Cardiac septum (tissue), 1 donor: Measurements from ENCODE around the gene COL8A2. TPM values are rescaled to one million over a fixed set of nuclear protein-coding genes. Genes with fewer than 3 reads are reported as not detected.

Source experiments
- DNase-seq: peaks from one replicate; pipeline ENCODE4 v3.0.0-alpha.2; 2020; ENCODE audit warnings: low spot score
- intact Hi-C: fragments of 100-400 bp; cut with DNase I; formaldehyde crosslinking; loops from one replicate; pipeline ENCODE4 v1.14.0; 2022
- total RNA-seq: library from RNA; stranded (reverse); fragmentation: NEBNext Ultra II Directional; extraction: Animal tissue kit (Norgen Biotek cat#: 25700); gene quantifications from one replicate; pipeline ENCODE4 v1.2.1, GENCODE V29; 2021
- donor health status: DM: no; HTN: no; CAD: no.

The COL8A2 gene
- total RNA-seq, 1 donor from 2014 or later: 1.7 TPM

DNA sequence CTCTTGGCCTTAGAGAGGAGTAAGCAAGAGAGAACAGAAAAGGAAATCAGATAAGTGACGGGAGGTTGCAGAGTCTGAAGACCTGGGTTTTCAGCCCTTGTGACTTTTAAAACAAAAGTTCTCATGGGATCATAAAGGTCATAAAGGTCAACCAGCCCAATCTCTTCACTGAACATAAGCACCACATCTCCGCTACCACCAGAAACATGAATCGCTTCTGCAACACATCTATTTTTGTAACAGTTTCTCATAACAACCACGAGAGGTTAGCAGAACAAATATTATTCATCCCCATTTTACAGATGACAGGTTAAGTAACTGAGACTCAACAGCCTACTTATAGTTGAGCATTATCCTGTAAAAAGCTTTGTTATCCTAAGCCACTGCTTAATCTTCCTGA is 18.4 kb upstream of the COL8A2 start:
- no peak for DNase-seq
- intact Hi-C loops: no loop called here

DNA sequence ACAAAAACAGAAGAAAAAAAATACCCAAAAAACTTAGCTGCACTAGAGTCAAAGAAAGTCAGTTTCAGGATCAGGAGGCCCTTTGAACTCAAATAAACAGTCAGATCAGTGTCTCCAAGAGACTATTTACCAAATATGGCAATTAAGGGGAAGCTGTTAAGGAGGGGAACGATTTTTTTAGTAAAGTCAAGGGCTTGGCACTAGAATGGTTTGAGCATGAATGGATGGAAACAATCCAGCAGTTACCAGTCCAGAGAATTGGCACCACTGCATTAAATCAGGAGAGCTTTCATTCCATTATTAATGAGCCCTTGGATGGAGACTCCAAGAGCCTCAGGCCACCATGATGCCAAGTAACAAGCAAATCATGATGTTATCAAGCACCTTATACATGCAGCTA is 17.1 kb upstream of the COL8A2 start:
- no peak for DNase-seq
- intact Hi-C loops: no loop called here

DNA sequence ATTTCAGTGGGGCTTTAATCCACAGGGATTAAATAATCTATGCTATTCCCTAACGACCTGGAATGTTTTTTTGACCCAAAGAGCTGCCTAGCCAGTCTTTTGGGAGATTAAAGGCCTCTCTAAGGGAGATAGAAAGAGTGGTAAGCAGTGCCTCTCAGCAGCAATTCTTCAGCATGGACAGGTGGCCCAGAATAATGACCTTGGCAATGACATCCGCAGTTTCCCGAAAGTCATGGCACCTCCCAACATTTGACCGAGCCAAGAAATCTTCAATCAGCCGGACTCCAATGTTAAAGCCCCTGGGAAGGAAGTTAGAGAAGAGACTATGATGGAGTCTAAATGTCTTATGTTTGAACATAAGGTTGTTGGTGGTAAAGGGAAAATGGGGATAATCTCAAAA is 14.5 kb upstream of the COL8A2 start:
- no peak for DNase-seq
- intact Hi-C loops: no loop called here

DNA sequence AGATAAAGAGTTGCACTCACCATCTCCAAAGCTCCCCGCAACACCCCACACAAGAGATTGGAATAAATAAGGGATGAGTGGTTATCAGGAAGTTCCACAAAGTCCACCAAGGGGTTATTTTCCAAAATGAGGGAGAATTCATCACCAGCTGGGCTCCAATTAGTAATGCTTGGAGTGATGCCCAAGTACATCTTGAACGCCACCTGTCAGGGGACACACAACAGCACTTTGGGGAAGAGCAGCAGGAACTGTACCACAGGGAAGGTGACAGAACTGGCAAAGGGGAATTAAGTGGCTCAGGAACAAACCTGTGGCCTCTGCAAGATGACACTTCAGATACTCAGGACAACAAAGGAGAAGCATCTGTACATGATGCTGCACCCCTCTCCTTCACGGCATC is 12.8 kb upstream of the COL8A2 start:
- intact Hi-C loops: no loop called here
- no peak for DNase-seq

DNA sequence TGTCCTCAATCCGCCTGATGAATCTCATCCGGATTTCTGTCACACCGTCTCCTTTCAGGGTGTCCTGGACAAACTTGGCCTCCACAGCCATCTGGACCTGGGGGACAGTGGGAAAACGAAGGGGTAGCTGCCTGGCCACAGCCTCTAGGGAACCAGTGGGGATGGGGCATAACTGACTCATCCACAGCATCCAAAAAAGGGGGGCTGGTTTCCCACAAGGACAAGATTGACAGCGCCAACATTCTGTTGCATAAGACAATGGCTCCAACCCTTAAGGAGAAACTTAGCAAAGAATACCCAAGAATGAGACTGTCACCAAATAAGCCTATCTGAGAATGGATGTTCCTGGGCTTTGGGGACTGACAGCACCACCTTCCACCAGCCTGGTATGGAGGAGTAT is 12.2 kb upstream of the COL8A2 start:
- intact Hi-C loops: no loop called here
- no peak for DNase-seq

DNA sequence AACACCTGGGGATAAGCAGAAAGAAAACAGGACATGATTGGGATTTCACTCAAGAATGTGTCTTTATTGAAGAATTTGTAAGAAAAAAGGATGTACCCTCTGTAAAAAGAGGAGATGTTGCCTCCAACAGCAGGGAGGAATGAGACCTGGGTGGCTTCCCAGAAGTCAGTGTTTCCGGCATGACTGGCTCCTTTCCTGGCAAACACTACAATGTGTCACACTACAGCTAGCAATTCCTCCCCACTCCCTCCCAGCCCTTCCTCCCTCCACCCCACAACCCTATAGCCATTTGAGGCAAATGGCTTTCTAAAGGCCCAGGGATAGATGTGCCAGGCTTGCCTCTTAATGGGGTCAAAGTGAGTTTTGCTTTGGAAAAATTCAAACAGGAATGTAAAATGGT is 11.5 kb upstream of the COL8A2 start:
- DNase-seq: no peak
- intact Hi-C loops: no loop called here

DNA sequence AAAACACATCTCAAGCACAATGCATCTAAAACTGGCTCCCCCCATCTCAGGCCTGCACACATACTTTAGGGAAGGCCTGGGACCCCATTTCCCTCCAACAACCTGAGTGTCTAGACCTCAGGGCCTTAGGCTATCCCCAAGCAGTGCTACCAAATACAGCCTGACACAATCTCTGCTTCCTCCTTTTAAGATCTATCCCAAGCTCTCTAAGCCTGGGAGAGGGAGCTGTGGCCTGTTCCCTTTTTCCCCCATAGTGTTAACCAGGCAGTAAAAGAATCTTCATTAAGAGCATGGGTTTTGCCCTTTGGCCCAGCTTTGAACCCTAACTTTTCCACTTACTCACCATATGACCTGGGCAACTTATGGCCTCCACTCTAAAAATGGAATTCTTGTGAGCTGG is 10.8 kb upstream of the COL8A2 start:
- DNase-seq: no peak
- intact Hi-C loops: loop anchor here (2.0 kb wide), 1 partner anchor 37 kb away; no protein-coding TSS in a partner anchor

DNA sequence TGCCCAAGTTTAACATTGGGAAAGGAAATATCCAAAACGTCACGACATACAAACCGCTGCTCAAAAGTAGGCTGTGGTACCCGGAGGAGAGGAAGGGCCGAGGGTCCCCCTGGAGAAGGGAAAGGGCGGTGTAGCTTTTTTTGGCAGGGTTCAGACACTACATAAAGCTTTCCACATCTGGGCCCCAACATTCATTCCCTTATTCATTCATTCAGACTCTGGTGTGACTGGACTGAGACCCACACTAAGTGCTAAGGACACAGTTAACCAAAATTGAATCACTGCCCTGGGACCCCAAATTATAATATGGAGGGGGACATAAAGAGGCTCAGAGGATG is 10.3 kb upstream of the COL8A2 start:
- intact Hi-C loops: loop anchor here (2.0 kb wide), 1 partner anchor 36 kb away; no protein-coding TSS in a partner anchor
- no peak for DNase-seq

DNA sequence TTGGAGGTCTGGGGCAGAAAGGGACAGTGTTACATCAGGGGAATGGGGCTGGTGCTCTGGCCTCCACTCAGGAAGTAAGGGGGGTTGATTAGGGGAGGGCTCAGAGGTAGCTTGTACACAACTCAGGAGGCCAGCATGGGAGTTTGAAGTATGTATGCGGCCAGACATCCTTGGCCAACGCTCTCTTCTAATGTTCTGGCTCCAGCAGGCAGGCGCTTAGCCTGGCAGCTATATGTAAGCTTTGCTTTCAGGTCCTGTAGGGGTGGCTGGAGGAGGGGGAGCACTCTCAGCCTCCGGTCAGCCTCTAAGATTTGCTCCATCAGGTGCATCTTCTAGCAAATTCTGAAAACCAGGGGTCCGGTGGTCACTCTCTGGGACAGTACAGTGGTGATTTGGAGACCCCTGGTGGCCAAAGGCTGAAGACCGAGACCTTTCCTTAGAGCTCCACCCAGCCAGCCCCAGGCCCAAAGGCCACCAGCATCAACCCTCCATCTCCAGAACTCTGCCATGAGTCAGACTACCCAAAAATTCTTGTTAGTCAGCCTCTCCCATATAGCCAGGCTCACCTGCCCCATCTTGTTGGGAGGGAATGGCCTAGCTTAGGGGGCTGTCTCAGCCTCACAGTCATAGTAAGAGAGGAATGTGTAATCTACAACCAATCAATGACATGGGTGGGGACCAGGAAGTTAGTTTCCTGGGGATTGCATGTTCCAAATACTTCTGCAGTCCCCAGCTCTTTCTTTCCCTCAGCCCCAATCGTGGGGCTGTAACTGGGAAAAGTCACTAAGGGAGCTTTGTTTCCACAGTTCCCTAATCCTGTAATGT is 9.7 kb upstream of the COL8A2 start:
- intact Hi-C loops: loop anchor here (2.0 kb wide), 1 partner anchor 36 kb away; no protein-coding TSS in a partner anchor
- DNase-seq: no peak

DNA sequence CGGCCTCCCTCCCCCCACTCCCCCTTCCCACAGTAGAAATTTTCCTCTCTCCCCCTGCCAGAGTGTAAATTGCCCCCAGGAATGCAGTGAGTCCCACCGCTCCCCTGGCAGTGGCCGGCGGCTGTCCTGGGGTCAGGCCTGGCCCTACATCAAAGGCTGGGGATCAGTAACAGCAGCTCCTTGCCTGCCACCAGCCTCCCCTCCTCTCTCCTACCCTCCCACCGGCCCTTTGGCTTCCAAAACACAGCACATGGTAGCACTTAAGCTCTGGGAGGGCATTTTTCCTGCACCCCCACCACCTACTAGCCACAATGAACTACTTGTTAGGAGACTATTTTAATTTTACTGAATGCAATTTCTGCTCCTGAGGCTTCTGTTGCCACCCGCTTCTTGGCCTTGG is 9.0 kb upstream of the COL8A2 start:
- intact Hi-C loops: loop anchor here (2.0 kb wide), 1 partner anchor 35 kb away; no protein-coding TSS in a partner anchor

DNA sequence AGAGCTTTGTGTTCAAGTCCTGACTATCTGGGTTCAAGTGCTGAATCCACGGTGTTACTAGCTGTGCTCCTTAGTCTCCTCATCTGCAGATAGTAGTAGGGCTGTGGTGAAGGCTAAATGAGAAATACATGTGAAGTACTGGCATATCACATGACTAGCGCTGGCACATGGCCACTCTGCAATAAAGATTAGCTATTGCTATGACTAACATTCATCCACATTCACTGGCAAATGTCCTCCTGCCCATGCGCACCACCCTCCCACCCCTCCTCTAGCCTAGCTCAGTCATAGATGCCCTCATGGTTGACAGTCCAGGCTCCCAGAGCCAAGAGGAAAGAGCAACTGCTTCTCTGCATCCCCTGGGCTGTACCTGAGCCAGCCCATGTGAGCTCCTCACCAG is 8.5 kb upstream of the COL8A2 start:
- DNase-seq: peak; percentile 80
- intact Hi-C loops: no loop called here

More for the DNA sequence above, 9.0 kb upstream of the COL8A2 start:
- DNase-seq: no peak

DNA sequence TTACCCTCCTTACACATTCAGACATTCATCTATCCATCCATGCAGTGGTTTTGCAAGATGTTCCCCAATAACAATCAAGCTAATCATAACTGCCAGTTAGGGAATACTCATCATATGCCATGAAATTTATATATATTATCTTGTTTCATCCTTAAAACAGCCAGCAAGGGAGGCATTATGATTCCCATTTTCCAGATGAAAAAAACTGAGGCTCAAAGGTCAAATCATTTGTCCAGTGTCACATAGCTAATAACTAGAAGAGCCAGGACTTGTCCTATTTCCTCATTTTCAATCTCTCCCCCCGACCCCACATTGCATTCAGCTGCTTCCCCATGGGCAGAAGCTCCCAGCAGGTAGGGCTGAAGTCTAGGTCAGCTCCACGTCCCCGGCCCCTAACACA is 7.0 kb upstream of the COL8A2 start:
- no peak for DNase-seq
- intact Hi-C loops: no loop called here

DNA sequence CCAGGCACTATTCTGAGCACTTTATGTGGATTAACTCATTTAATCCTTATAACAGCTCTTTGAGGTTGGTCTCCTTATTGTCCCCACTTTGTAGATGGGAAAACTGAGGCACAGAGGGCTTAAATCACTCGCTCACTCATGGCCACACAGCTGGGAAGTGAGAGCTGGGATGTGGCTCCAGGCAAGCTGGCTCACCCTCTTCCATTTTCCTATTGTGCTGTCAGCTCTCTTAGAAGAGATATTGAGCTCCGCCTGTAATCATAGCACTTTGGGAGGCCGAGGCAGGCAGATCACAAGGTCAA is 3.8 kb upstream of the COL8A2 start:
- intact Hi-C loops: no loop called here
- no peak for DNase-seq

DNA sequence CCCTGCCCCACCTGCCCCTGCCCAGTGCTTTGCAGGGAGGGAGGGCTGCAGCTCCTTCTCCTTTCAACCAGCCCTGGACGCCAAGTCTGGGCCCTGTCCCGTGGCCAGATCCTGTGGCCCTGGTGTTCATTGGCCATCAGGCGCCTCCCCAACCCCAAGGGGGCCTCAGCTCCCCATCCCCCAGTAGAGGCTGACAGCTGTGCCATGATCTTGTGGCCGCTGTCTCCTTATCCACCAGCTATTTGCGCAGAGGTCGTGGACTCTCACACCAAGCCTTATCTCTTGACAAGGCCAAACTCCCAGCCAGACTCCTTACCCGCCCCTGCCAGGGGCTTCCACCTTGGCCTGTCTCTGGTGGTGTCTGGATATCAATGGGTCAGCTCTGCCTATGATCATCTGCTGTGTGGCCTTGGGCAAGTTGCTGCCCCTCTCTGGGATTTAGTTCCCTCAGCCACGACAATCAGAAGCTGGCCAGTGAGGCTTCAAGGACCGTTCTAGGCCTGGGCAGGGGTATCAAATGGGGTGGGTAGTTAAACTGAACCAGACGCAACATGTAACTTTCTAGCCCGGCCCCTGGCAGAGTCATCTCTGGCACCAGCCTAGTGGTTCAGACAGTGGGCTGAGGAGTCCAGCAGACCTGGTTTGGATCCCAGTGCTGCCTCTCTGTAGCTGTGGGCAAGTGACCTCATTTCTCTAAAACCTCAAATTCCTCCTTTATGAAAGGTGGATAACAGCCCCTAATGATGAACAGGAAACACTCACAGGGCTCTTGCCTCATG is 3.3 kb upstream of the COL8A2 start:
- no peak for DNase-seq
- intact Hi-C loops: no loop called here

DNA sequence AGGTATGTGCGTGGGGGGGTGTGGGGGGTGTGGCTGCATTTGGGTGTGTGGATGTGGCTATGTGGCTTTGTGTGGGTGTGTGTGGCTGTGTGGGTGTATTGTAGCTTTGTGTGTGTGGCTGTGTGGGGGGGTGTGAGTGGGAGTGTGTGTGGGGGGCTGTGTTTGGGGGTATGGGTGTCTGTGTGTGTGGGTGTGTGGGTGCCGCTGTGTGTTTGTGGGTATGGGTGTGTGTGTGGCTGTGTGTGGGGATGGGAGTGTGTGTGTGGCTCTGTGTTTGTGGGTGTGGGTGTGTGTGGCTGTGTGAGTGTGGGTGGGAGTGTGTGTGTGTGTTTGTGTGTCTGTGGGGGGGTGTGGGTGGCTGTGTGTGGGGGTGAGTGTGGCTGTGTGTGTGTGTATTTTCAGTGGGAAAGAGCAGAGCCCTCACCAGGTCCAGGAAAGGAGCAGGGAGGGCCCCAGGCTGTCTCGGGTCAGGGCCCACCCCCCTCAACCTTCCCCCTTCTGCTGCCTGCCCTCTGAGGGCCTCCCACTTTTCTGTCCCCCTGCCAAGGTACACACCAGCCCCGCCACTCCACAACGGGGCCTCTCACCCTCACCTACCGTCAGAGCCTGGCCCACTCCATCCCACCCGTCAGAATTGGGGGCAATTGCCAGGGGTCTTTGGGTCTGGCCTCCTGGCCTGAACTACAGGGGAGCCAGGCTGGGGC is 1.9 kb upstream of the COL8A2 start:
- DNase-seq: no peak
- intact Hi-C loops: no loop called here

DNA sequence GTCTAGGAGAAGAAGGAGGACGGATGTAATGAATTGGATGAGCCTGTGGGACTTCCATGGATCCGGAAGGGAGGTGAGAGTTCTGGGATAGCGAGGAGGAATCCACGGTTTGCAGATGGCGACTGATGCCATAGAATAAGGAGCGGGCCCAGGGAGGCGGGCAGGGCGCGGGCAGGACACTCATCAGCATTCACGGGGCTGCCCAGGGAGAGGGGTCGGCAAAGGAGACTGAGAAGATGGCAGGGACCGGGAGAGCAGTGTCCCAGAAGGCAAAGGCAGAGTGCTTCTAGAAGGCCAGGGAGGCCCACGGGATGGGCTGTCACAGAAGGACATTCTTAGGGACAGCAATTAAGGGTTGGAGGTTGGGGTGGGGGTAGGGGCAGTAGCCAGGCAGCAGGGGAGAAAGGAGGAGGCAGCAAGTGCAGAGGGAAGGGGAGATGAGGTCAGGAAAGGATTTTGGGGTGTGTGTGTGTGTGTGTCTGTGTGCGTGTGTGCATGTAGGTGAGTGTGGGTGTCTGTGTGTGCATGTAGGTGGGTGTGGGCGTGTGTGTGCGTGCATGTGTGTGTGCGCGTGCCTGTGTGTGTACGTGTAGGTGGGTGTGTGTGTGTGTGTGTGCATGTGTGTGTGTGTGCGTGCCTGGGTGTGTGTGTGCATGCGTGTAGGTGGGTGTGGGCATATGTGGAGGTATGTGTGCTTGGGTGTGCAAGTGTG is 1.1 kb upstream of the COL8A2 start:
- DNase-seq: no peak
- intact Hi-C loops: no loop called here

DNA sequence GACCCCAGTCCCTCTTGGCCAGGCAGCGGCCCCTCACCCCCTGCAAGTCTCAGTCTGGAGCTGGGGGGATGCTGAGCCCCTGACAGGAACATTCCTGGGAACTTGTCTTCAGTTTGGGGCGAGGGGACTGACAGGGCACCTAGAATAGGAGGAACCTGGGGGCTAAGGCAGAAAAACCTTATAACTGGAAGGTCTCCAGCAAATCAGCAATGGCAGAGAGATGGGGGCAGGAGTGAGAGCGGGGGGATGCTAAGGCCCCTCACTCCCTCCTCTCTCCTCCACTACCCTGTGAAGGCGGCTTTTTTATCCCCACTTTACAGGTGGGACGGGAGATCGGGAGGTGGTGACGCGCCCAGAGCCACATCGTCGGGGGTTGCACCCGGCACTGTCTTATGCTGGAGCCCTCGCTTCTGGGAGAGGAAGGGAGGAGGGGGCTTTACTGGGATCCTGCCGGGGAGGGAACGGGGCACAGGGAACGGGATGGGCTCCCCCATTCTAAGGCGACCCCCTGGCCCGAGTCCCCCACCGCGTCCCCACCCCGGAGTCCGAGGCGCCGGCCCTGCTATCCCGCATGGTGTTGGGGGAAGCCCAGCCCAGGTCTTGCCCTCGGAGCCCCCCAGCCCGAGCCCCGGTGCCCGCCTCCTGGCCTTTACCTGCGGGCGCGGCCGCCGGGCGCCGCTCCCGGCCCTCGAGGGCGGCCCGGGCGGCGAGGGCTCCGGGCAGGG is 456 bp downstream of the COL8A2 start:
- DNase-seq: no peak
- intact Hi-C loops: no loop called here

DNA sequence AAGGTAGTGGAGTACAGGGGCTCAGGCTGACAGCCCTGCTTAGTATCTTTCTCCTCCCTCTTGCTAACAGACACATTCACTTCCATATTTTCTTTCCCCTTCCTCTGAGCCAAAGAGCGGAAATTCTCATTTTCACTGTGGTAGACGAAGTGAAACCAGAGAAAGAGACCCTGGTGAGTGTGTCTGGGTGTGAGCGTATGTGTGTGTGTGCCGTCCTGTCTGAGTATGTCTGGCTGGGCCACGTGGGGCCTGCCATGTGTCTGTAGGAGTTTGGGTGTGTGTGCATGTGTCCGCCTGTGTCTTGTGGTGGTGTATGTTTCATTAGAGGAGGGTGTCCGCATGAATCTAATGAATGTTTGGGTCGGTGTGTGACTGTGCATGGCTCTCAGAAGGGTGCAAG is 1.7 kb downstream of the COL8A2 start:
- intact Hi-C loops: no loop called here
- no peak for DNase-seq
